OCI-LY7 (cell line): ENCODE measurements around the gene DSTYK. TPM values are rescaled to one million over a fixed set of nuclear protein-coding genes. Genes with fewer than 3 reads are reported as not detected.

Source experiments
- BruUV-seq: library from RNA; stranded (reverse); fragments of 400-500 nt; replicated peaks from 2 replicates; lab custom pipeline; 2021; lab: Mats Ljungman, UMichigan
- CTCF ChIA-PET: fragments of 300-600 bp; sonication (Branson Sonifier 250); formaldehyde crosslinking; loops from one replicate; lab custom pipeline; 2022; ENCODE audit warnings: antibody characterized with exemption; ENCODE audit not compliant: unreplicated experiment; lab: Charles Lee
- POLR2A ChIA-PET: fragments of 300-600 bp; sonication (Branson Sonifier 250); formaldehyde crosslinking; loops from one replicate; lab custom pipeline; 2022; ENCODE audit warnings: antibody characterized with exemption; lab: Charles Lee
- DNase-seq: peaks from one replicate; pipeline ENCODE4 v3.0.0-alpha.2; 2015; ENCODE audit warnings: low spot score
- H2AFZ ChIP-seq: fragments of 200-600 bp; sonication (generic), shearing (Covaris generic); 2 replicates; pipeline ENCODE4 v1.6.1; 2014; ENCODE audit warnings: mild to moderate bottlenecking, antibody characterized with exemption, low read length, moderate library complexity
- H3K27ac ChIP-seq: fragments of 200-600 bp; sonication (generic); 2 replicates; pipeline ENCODE4 v1.5.1; 2014; ENCODE audit warnings: mixed run types, low read depth, mild to moderate bottlenecking, moderate library complexity, low read length, inconsistent platforms; ENCODE audit not compliant: poor library complexity, severe bottlenecking
- H3K36me3 ChIP-seq: fragments of 200-600 bp; sonication (generic); 2 replicates; pipeline ENCODE4 v1.6.1; 2014; ENCODE audit warnings: mild to moderate bottlenecking, antibody characterized with exemption, low read length, moderate library complexity, mixed read lengths; ENCODE audit not compliant: insufficient read depth
- H3K4me1 ChIP-seq: fragments of 200-600 bp; sonication (generic); 2 replicates; pipeline ENCODE4 v1.5.1; 2014; ENCODE audit warnings: mild to moderate bottlenecking, low read length; ENCODE audit not compliant: insufficient read depth, poor library complexity, severe bottlenecking
- H3K4me2 ChIP-seq: fragments of 200-600 bp; sonication (generic); 2 replicates; pipeline ENCODE4 v1.6.1; 2014; ENCODE audit warnings: mild to moderate bottlenecking, low read length
- H3K4me3 ChIP-seq: fragments of 200-600 bp; sonication (generic); 2 replicates; pipeline ENCODE4 v1.5.1; 2014; ENCODE audit warnings: mild to moderate bottlenecking, low read depth, low read length; ENCODE audit not compliant: poor library complexity, severe bottlenecking
- H3K79me2 ChIP-seq: fragments of 200-600 bp; sonication (generic); 2 replicates; pipeline ENCODE4 v1.6.1; 2016; ENCODE audit warnings: low read depth, mild to moderate bottlenecking, low read length, moderate library complexity, mixed read lengths; ENCODE audit not compliant: insufficient read depth
- H3K9me2 ChIP-seq: fragments of 200-600 bp; sonication (generic); 2 replicates; pipeline ENCODE4 v1.6.1; 2016; ENCODE audit warnings: mild to moderate bottlenecking, low read length, mixed read lengths; ENCODE audit not compliant: insufficient read depth
- H3K9me3 ChIP-seq: fragments of 200-600 bp; sonication (generic); 2 replicates; pipeline ENCODE4 v1.6.1; 2014; ENCODE audit warnings: mild to moderate bottlenecking, mixed run types, low read length, mixed read lengths
- H4K20me1 ChIP-seq: fragments of 200-600 bp; sonication (generic); 2 replicates; pipeline ENCODE4 v1.6.1; 2014; ENCODE audit warnings: mild to moderate bottlenecking, antibody characterized with exemption, low read length, moderate library complexity, mixed read lengths; ENCODE audit not compliant: insufficient read depth
- EZH2phosphoT487 ChIP-seq: fragments of 200-600 bp; sonication (generic); IDR thresholded peaks from 2 replicates; pipeline ENCODE4 v1.6.1; 2018; ENCODE audit warnings: low read depth, borderline replicate concordance, mild to moderate bottlenecking, mixed run types, antibody characterized with exemption, low read length, moderate library complexity, mixed read lengths
- intact Hi-C: fragments of 100-400 bp; cut with micrococcal nuclease; formaldehyde crosslinking; loops from one replicate; pipeline ENCODE4 v1.10.0; 2022; ENCODE audit not compliant: unreplicated experiment
- total RNA-seq, 2 experiments: library from RNA; depleted of rRNA in 1 of 2; stranded (reverse); fragments of >200 nt in 1 of 2; shearing (Covaris generic) in 1 of 2; gene quantifications; 2 replicates each; pipeline ENCODE4 v1.2.3, GENCODE V29; 2014 to 2022
- TF ChIP-seq, protein P1 (sequence below): fragments of 200-600 bp; sonication (generic); conservative IDR thresholded peaks from 2 replicates; pipeline ENCODE4 v1.5.1; 2014; ENCODE audit warnings: mild to moderate bottlenecking, antibody characterized with exemption, low read length, moderate library complexity, mixed read lengths

The DSTYK gene
- total RNA-seq, 2 experiments from 2014 or later: 4.7 to 6.6 TPM

DNA sequence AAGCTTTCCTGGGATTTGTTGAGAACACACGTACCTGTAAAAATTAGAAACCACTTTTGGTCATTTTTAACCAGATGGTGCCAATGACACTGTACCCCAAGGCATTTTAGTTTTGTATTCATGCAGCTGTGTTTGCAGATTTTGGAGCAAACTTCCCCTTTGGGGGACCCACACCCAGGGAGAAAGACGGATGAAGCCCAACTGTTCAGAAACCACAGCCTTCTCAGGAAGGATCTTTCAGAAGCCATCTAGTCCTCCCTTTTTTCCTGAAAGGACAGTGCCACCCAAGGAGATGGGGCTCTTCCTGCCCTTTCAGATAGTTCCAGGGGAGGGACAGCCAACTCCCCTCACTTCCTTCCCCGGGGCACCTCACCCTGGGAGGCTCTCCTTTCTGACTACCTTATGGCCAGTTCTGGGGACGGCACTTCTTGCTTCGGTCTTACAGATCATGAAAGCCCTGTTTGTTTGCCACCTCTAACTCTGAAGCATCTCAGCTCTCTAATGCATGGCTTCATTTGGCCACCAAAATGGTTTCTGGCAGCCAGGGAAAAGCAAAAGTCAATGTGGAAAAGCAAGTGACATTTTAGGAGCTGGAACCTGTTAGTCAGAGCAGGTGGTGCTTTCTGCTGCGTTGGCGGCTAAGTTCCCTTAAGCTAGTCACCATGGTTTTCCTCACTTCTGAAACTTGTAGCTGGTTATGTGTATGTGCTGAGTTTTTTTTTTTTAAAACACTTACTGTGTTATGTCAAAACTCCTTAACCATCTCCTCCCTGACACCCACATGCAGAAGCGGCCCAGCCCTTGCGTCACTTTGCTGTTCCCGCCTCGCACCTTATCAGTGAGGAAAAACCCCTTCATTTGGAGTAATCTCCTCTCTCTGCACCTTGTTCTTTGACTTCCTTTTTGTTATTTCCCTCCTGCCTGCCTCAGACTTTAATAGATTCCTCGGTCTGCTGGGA lies 26.3 kb upstream of the DSTYK start:
- DNase-seq: no peak
- no peaks in the 10 kb centered on the region for H3K9me3 ChIP-seq
- POLR2A ChIA-PET: interaction anchor here (1.3 kb wide), 1 partner anchor 9 kb away, joined by 4 read pairs; no protein-coding TSS in a partner anchor

DNA sequence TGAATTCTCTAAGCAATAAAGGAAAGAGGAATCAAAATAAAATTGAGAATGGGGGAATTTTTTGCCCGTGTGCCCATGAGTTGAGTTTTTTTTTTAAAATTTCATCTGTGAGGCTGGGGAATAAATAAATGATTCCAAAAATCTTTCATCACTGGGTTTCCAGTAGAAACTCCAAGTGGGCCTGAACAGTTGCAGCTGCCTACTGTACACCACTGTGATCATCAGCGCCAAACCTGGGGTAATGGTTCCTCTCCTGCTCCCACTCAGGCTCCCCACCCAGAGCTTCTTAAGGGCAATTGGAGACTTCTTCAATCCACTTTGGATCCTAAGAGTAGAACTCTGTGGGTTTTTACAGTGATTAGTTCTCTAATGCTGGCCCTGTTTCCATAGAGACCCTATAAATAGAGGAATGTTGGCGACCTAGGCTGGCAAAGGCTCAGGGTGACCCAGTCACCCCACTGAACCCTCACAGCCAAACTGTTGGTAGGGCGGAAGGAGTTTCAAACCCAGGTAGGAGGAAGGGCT lies 25.5 kb upstream of the DSTYK start:
- no peak overlapping the region for H3K4me3 ChIP-seq
- no peaks in the 10 kb centered on the region for H3K9me3 ChIP-seq
- H3K4me2 ChIP-seq: no peak overlapping the region
- ChIA-PET POLR2A (interaction anchor here (1.3 kb wide), 1 partner anchor 8 kb away, joined by 4 read pairs; no protein-coding TSS in a partner anchor), CTCF (no interaction called here)
- no TSS peak for BruUV-seq
- H3K36me3 ChIP-seq: no peaks in the 10 kb centered on the region
- peaks cover 6% of the 10 kb centered on the region for H3K4me1 ChIP-seq
- no peak for TF ChIP-seq EZH2phosphoT487
- TF ChIP-seq, protein P1, sequence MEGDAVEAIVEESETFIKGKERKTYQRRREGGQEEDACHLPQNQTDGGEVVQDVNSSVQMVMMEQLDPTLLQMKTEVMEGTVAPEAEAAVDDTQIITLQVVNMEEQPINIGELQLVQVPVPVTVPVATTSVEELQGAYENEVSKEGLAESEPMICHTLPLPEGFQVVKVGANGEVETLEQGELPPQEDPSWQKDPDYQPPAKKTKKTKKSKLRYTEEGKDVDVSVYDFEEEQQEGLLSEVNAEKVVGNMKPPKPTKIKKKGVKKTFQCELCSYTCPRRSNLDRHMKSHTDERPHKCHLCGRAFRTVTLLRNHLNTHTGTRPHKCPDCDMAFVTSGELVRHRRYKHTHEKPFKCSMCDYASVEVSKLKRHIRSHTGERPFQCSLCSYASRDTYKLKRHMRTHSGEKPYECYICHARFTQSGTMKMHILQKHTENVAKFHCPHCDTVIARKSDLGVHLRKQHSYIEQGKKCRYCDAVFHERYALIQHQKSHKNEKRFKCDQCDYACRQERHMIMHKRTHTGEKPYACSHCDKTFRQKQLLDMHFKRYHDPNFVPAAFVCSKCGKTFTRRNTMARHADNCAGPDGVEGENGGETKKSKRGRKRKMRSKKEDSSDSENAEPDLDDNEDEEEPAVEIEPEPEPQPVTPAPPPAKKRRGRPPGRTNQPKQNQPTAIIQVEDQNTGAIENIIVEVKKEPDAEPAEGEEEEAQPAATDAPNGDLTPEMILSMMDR: no peak
- intact Hi-C loops: no loop called here
- H4K20me1 ChIP-seq: no peaks in the 10 kb centered on the region
- no peak overlapping the region for H3K27ac ChIP-seq
- no peak overlapping the region for H2AFZ ChIP-seq
- no peaks in the 10 kb centered on the region for H3K9me2 ChIP-seq
- DNase-seq: no peak
- H3K79me2 ChIP-seq: no peaks in the 10 kb centered on the region

More for the DNA sequence above, 26.3 kb upstream of the DSTYK start:
- no peaks in the 10 kb centered on the region for H3K9me2 ChIP-seq
- intact Hi-C loops: no loop called here
- no peak overlapping the region for H3K4me3 ChIP-seq
- H3K36me3 ChIP-seq: no peaks in the 10 kb centered on the region
- H2AFZ ChIP-seq: no peak overlapping the region
- H3K27ac ChIP-seq: no peak overlapping the region
- H3K79me2 ChIP-seq: no peaks in the 10 kb centered on the region
- CTCF ChIA-PET: interaction anchor here (1.0 kb wide), 1 partner anchor 17 kb away, joined by 3 read pairs; no protein-coding TSS in a partner anchor
- no TSS peak for BruUV-seq
- H3K4me1 ChIP-seq: peaks cover 6% of the 10 kb centered on the region
- TF ChIP-seq, protein P1: no peak
- no peak for TF ChIP-seq EZH2phosphoT487
- no peaks in the 10 kb centered on the region for H4K20me1 ChIP-seq
- H3K4me2 ChIP-seq: no peak overlapping the region
